Left kidney (tissue), 2 donors: Measurements from ENCODE around the gene SH3TC1. TPM values are rescaled to one million over a fixed set of nuclear protein-coding genes. Genes with fewer than 3 reads are reported as not detected.

ENCODE experiments used
- DNase-seq: peaks from one replicate; pipeline ENCODE4 v3.0.0-alpha.2; 2013
- polyA plus RNA-seq: library from polyadenylated mRNA; unstranded; fragments of 120-200 nt; gene quantifications from one replicate; pipeline ENCODE4 v1.2.1, GENCODE V29; 2013; ENCODE audit not compliant: insufficient read length

SH3TC1 gene
- polyA plus RNA-seq, 1 donor = 20.0 TPM

DNA sequence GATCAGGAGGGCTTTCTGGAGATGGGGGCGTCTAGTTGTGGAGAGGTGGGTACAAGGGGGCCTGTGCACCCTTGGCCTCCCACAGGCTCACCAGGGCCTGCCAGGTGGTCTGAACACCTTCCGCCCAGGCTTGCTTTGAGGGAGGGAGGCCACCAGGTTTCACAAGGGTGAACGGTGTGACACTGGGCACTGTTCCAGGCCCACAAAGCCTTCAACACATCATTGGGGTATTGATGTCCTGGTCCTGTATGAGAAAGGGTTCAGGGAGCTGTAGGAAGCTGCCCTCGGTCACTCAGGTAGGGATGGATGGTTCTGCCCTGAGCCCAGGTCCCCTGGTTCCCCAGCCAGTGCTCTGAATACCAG lies 76.4 kb downstream of the SH3TC1 start:
- DNase-seq = no peak

- no peak for DNase-seq
Measured at GRCh38 chr4:8276358-8277240, 77.5 kb downstream of the SH3TC1 start.

- DNase-seq = no peak
Measured at GRCh38 chr4:8277356-8278008, 78.4 kb downstream of the SH3TC1 start.

- DNase-seq = no peak
Measured at GRCh38 chr4:8278009-8278395, 78.9 kb downstream of the SH3TC1 start.

DNA sequence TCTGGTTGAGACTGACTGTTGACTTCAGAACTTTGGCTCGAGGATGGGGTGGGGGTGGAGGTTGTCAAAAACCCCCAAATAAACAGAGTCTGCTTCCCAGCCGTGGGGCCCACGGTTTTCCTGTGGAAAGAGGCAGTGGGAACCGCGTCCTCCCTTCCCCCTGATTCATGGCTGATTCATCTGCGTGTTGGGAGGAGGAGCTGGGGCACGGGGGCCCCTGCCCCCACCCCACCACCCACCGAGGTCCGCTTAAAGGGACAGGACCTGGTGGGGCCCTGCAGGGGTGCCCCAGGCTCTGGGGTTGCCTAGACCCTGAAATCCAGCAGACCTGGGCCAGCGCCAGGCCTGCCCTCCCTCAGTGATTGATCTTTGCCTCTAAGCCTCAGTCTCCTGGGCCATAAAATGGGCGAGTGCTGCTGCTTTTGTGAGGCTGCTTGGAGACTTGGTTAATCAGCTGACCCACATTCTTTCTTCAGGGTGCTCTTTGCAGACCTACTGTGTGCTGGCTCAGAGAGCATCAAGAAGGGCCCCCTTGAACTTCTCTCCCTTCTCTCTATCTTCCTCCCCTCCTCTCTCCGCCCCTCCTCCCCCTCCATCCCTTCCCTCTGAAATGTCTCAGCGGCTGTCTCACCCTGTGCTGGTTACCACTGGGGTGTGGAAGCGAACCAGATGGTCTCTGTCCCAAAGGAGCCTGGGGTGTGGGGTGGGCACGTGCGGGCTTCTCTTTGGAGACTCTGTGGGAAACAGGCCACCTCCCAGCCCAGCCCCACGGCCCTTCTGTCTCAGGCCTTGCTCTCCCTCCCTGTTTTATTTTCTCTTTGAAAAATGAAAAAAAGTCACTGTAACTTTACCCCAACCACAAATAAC lies 79.6 kb downstream of the SH3TC1 start:
- no peak for DNase-seq

- DNase-seq = no peak
Measured at GRCh38 chr4:8279321-8280157, 80.4 kb downstream of the SH3TC1 start.

DNA sequence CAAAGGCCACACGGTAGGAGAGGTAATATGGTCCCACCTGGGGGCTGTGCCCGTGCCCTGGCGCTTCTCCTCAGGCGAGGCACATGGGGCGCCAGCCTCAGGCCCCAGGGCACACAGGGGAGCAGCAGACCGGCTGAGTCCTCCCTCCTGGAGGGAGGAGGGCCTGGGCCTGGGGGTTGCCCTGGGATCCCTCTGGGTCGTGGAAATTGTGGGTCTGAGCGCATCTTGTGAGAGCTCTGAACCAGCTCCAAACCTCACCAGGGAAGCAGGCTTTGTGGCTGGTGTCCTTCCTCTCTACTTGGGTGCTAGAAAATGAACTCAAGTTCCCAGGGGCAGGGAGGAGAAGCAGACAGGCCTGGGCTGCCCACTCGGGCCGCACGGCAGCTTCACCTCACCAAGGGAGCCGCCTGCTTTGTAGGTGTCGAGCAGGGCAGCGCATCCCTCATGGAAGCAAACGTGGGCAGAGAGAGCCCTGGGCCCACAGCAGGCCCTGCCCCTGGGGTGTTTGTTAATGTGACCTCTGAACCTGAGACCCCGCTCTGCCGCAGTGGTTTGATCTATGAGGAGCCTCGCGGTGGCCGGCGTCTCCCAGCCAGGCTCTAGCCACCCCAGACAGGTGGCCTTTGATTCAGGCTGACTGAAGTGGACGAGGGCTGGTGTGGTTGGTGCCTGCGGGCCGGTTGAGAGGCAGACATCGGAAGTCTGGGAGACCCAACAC lies 81.2 kb downstream of the SH3TC1 start:
- DNase-seq = no peak

GRCh38 chr4:8280876-8281440 lies 81.9 kb downstream of the SH3TC1 start:
- DNase-seq = no peak

DNA sequence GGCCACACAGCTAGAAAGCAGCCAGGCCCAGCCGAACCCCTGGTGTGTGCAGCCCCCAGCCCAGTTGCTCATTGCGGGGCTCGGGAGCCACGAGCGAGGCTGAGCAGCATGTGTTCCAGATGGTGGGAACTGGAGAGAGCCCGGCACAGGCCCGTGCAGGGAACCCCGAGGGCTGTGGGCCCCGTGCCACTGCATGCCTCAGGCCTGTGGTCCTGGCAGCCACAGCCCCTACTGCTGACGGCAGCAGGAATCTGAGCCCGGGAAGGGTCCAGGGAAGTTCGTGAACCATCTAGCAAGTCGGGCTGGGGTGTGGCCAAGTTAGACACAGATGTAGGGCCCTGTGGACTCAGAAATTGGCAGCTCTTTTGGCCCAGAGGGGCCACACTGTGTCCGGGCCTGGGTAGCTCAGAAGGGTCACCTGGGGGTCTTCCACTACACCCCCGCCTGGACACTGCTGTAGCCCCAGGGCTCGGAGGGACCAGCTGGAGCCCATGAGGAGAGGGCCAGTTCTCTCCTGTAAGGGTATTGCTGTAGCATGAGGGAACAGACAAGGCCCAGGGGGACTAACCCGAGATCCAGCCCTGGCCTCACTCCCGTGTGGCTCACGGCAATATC lies 82.5 kb downstream of the SH3TC1 start:
- no peak for DNase-seq

GRCh38 chr4:8282134-8282641 lies 83.1 kb downstream of the SH3TC1 start:
- DNase-seq = no peak

DNA sequence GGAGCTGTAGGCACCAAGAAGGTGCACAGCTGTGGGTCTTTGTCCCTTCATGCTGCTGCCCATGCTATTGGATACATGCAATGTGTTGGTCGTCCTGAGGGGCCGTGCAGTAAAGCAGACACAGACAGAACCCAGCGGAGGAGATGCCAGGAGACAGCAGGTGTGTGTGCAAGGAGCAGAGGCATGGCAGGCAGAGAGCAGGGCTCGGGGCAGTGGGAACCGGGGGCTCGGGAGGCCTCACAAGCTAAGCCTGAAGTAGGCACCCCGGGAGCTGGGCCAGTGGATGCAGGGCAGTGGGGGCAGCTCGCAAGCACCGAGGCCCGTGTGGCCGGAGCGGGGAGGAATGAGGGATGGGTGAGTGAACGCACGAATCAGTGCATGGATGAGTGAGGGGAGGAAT lies 83.7 kb downstream of the SH3TC1 start:
- no peak for DNase-seq

GRCh38 chr4:8283161-8283560 lies 84.1 kb downstream of the SH3TC1 start:
- no peak for DNase-seq

DNA sequence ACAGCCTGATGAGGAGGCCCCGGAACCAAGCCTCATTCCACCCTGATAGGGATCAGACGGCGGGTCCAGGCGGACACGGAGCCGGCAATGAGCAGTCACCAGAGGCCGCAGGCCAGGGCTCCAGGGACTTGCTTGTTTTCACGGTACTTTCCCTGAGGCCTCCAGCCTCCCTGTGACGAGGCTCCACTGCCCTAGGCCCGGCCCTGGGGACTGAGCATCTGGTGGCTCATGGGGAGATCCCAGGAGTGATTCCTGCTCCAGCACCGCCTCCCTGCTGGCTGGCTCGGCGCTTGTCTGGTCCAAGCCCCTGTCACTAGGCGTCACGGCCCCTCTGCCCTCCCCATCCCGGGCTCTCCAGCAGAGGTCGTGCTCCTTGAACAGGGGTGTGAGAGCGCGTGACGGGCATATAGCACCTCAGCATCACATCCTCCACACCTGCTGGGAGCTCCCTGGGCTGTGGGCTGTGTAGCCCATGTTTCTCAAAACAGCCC lies 84.6 kb downstream of the SH3TC1 start:
- no peak for DNase-seq

DNA sequence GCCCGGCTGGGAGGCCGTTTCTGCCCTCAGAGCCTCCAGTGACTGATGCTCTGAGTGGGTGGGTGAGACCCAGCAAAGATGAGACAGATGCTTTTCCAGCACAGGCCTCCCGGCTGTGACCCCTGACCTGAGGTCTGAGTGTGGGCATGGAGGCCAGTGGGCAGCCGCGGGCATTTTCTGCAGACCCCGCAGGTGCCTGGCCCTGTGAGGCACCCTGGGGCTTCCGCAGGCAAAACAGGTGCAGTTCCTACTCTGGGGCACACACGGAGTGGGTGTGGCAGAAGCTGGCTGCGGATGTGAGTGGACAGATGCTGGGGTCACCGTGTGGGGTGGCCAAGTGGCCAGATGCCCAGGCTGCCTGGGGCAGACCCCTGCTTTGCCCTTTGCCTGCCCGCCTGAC lies 85.3 kb downstream of the SH3TC1 start:
- no peak for DNase-seq

DNA sequence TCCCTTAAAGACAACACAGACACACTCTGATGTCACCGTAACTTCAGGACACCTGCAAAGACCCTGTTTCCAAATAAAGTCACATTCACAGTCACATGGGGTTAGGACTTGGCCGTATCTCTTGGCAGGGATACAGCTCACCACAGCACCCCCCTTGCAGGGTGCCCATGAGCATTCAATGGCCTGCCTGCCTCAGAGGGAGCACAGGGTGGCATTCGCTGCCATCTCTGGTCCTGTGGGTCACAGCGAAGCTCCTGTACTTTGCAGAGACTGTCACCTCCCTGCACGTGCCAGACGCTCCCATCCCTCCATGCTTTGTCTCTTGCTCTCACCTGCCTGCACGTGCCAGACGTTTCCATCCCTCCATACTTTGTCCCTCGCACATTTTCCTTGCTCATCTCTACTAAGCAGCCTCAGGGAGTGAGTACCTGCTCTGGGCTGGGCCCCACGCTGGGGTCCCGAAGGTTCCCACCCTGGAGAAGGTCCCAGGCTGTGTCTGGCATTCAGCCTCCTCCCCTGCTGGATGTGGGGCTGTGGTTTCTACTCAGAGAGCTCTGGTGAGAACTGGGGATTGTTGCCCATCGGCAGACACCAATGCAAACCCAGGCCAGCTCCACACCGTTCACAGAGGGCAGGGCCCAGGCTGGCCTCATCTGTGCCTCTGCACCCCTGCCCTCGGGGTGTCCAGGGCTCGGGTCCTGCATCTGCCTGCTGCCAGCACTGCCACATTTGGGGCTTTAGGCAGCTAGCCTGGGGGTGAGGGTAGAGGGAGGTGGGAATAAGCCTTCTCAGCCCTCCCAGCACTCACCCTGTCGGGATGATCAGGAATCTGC lies 86.3 kb downstream of the SH3TC1 start:
- DNase-seq = no peak

GRCh38 chr4:8285976-8286718 lies 87.1 kb downstream of the SH3TC1 start:
- DNase-seq = no peak

- DNase-seq = no peak
Measured at GRCh38 chr4:8286719-8287342, 87.7 kb downstream of the SH3TC1 start.
